ENCODE data around the gene SLC35C1.
"Not testable (repeated sequence)": the region's sequence is repeated elsewhere in the genome, so short reads cannot be mapped to it uniquely, and the experiment has no call there.

Gene SLC35C1

DNA sequence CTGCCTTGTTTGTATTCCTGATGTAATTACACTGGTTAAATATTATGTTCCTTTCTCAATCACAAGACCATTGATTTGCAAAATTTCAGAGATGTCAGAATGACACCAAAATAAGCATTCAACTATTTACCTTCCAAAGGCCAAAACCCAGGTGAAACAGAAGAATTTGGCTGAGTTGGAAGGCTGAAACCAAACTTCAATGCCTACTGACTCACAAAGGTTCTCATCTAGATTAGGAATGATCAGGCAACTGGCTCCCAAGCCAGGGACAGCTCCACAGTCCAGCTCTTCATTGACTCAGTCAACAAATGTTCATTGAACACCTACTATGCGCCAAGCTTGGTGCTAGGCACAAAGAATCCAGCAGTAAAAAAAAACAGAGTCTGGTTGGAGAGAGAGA lies 13.4 kb upstream of the SLC35C1 start:
- DNase-seq = no peak

DNA sequence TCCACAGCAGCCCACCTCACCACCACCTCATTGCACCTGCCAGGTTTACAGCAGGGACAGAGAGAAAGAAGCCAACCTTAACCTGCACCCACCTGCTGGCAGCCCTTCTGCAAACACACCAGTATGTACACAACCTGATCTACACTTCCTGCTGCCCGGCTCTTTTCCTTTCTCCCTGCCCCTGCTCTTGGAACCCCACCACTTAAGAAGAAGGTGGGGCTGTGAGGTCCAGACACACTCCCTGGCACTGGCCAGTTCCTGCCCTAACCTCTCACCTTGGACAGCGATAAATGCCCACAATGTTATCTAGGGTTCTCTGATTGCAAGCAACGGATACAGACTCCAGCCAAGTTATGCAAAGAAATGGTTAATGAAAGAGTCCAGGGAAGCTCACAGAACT lies 10.8 kb upstream of the SLC35C1 start:
- no peak for DNase-seq

DNA sequence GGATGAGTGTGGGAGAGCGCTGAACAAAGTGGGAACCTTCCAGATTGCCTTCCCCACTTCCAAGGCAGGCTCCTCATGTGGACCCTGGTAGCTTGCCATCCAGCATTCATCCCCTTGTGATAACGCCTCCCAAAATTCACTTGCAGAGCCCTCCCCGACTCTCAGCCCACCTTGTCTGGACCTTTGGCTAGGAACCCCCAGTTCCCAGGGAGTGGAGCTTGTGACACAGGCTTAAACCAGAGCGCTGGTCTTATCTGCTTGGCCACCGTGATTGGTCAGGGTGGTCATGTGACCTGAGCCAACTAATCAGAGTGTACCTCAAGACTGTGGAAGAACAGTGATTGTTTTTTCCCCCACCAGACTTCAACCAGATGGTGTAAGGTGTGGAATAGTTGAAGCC lies 9.6 kb upstream of the SLC35C1 start:
- no peak for DNase-seq

DNA sequence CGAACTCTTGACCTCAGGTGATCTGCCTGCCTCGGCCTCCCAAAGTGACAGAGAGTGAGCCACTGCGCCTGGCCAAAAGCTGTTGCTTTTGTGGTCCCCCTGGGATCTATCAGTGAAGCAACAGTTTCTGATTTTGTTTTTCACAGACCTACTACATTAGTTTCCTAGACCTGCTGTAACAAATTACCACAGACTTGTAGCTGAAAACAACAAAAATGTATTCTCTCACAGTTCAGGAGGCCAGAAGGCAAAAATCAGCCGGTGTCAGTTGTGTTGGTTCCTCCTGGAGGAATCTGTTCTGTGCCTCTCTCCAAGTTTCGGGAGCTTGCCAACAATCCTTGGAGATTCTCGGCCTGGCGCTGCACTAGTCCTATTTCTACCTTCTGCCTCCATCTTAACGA lies 8.5 kb upstream of the SLC35C1 start:
- DNase-seq = no peak

DNA sequence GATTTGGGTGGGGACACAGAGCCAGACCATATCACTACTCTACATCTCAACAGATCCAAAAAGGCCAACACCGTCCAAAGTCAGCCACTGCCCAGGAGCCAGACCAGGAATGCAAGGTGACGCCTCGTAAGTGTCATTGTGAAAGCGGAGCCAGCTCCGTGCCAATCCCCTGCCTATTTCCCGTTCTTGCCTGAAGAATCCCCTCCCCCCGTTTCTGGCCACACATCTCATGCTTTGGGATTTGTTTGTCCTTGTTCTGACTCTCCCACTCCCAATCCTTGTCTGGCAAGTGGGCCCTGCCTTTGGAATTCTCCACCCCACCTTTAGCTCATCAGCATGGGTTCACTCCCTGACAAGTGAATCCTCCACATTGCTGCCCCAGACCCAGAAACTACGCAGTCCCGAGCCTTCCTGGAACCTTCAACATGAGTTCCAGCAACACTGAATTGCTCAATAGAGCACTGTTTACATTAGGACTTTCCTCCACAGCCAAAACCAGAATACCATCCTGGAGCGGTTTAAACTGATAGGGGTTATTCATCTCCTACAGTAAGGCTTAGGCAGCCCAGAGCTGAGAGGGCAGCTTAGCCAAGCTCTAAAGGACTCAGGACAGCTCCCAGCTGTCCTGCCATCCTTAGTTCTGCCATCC lies 6.0 kb upstream of the SLC35C1 start:
- peak in 1 of 2 experiments; percentile 34 for DNase-seq

DNA sequence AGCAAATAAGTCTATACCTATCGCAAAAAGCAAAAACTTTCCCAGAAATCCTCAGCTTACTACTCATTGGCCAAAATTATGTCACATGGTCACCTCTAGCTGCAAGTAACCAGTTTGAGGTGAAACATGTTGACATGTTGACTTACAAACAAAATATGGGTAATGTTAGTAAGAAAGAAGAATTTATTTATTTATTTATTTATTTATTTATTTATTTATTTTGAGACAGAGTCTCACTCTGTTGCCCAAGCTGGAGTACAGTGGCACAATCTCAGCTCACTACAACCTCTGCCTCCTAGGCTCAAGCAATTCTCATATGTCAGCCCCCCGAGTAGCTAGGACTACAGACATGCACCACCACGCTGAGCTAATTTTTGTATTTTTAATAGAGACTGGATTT lies 5.4 kb upstream of the SLC35C1 start:
- DNase-seq = no peak

DNA sequence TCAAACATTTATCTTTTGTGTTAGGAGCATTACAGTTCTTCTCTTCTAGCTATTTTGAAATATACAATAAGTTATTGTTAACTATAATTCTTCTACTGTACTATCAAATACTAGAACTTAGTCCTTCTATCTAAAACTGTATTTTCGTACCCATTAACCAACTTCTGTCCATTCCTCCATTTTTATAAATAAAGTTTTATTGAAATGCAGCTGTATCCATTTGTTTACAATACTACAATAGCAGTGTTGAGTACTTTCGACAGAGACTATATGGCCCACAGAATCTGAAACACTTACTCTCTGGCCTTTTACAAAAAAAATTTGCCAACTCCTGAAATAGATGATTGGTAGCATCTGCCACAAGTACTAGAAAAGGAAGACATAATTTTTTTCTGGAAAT lies 4.7 kb upstream of the SLC35C1 start:
- no peak for DNase-seq

DNA sequence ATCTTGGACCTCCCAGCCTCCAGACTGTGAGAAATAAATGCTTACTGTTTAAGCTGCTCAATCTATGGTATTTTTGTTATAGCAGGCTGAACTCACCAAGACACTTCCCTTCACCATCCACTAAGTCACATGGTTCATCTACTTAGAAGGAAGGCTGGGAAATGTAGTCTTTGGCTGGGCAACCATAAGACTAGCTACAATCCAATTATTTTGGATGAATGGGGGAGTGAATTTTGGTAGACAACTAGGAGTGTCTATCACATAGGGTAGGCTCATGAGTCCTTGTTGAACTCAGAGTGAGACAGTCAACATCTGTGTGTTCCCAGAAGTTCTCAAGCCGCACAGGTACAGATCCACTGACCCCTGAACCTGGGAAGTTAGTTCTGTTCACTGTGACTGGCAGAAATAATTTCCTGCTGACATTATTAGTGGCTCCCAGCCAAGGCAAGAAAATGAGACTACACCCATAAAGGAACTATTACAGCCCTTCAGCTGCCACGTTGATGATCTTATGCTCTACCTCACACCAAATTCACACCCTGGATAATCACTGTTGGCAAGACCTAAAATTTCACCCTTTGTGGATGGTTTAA lies 3.1 kb upstream of the SLC35C1 start:
- DNase-seq = no peak

DNA sequence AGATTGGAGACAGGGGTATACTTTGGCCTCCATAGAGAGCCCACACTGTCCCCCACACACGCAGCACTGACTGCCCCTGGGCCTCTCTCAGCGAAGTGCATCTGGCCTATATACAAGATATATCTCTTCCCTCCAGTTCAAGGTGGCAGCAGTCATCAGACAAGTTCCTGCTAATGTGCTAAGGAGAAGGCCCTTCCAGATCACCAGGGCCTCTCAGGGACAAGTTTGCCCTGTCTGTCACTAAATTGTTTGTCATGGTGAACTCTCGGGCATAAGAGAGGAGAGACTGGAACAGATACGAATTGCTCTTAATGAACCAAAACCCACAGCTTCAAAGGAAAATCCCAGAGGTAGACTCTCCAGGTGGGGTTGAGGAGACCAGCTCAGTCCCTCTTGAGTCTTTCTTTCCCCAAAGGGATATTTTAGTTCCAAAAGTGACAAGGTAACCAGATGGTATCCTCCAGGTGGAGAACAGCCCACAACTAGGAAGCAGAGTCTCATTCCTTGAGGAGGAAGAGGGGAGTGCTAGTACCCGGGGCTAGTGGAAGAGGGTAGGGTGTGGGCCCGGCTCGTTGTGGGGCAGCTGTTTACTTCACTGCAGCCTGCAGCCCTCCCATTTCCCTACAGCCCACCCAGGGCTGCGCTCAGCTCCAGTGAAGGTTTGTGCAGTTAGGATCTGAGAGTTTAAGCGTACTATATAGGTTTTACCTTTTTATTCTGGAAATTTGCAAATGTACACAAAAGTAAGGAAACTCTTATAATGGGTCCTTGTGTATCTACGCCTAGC lies 2.2 kb upstream of the SLC35C1 start:
- DNase-seq = no peak

DNA sequence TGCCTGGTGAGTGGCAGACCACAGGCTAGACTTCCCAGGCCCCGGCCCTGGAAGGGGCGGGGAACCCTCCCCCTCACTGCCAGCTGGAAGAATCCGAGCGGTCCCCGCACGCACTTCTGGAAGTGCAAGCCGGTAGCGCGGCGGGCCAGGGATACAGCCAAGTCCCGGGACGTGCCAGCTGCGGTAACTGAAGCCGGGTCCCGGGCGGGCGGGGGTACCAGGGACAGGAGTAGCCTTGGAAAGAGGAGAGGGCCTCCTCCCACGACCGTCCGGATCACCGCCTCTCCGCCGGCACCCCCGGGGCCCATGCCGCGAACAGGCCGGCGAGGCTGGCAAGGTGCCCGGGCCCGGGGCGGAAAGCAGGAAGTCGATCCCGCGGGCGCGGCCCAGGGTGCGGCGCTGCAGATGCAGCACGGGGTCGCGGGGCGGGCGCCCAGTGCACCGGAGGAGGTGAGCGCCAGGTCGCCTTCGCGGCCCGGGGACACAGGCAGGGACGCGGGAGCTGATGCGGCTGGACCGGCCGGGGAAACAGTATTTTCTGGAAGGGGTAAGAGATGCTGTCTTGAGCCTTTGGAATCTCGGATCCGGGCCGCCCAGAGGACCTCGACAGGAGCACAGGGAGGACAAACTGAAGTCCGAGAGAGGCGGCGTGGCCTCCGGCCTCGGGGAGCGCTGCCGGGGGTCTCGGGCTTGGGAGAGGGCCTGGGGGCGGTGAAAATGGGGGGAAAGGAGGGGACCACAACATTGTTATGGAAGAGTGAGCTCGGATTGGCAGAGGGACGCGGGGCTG lies 783 bp upstream of the SLC35C1 start:
- peak in 1 of 2 experiments; percentile 45 for DNase-seq

DNA sequence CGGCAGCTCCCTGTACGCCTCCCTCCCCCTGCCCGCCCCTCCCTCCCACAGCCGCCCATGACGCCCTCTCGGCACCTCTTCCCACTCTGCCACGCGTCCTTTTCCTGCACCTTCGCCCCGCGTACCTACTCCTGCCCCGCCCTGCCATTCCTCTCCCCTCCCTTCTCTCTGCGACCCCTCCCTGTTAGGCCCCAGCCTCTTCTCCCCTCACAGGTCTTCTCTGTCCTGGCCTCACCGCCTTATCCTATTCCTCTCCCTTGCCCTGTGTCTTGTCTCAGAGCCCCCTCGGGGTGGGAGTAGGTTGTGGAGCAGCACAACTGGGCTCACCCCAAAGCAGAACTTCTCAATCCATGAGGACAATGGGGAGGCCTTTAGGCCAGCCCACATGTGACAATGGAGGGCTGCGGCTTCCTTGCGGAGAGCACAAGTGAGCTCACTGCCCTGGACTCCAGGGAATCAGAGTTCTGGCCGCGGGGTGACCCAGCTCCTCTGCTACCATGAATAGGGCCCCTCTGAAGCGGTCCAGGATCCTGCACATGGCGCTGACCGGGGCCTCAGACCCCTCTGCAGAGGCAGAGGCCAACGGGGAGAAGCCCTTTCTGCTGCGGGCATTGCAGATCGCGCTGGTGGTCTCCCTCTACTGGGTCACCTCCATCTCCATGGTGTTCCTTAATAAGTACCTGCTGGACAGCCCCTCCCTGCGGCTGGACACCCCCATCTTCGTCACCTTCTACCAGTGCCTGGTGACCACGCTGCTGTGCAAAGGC lies 539 bp downstream of the SLC35C1 start:
- peak in 1 of 2 experiments; percentile 64 for DNase-seq

DNA sequence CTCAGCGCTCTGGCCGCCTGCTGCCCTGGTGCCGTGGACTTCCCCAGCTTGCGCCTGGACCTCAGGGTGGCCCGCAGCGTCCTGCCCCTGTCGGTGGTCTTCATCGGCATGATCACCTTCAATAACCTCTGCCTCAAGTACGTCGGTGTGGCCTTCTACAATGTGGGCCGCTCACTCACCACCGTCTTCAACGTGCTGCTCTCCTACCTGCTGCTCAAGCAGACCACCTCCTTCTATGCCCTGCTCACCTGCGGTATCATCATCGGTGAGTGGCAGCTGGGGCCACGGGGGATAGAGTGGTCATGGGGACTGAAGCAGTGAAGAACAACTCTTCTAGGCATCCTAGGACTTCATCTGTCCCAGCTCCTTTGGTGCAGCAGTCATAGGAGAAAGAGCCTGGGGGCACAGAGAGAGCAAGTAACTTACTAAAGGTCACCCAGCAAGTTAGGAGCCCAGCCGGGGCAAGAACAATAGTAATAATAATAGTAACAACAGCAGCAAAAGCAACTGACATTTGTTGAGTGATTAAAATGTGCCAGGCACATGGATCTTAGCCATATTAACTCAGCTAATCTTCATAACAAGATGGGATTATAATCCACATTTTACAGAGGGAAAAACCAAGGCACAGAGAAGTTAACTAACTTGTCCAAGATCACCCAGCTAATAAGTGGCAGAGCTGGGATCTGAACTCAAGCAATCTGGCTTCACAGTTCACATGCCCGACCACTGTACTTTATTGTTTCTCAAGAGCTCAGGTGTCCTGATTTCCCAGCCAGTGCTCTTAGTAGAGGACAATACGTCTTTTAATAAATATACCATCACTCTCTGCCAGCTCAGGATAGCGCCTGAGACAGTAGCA lies 1.4 kb downstream of the SLC35C1 start:
- no peak for DNase-seq

DNA sequence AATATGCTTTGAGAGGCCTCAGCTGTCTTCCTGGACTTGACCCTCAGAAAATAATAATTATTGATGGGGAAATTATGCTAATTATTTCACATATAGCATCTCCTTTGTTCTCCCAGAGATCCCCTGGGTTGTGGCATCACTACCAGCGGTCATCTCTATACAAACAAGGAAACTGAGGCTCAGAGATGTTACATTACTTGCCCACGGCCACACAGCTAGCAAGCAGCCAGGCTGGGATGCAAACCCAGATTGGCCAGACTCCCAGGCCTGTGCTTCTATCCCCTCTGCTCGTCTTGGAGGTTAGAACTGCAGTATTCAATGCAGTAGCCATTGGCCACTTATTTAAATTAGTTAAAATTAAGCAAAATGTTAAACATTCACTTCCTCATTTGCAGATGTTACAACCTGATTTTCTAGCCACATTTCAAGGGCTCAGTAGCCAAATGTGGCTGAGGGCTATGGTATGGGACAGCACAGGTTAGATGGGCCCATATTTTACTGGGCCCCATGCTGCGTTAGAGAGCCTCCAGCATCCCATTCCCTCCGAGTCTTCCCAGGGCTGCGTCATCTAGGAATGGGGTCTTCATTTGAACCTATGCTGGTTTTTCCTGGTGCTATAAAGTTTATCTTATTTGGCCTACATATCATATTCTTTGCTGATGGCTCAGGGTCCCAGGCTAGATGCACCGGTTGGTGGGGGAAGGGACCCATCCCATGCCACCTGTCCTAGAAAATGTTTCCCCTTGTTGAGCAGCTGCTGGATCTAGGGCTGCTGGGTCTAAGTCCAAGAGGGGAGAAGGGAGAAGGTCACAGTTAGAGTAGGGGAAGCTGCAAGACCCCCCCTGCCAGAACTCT lies 2.2 kb downstream of the SLC35C1 start:
- no peak for DNase-seq

DNA sequence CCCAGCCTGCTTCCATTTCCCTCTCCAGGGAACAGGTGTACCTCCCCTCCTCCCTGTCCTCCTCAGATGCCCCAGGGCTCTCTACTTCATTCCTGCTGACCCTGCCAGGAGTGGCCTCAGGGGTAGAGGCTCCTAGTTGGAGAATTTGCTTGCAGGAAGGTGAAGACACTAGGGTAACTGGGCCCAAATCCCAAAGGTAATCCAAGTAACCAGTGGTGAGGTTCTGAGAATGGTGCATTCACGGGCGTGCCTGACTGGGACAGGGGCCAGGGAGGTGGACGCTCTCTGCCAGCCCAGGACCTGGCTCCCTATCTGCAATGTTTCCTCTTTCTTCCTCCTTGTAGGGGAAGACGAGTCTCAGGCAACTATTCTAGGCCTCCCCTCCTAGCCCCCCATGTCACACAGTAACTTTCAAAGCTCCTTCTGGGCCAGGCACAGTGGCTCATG lies 2.9 kb downstream of the SLC35C1 start:
- no peak for DNase-seq

DNA sequence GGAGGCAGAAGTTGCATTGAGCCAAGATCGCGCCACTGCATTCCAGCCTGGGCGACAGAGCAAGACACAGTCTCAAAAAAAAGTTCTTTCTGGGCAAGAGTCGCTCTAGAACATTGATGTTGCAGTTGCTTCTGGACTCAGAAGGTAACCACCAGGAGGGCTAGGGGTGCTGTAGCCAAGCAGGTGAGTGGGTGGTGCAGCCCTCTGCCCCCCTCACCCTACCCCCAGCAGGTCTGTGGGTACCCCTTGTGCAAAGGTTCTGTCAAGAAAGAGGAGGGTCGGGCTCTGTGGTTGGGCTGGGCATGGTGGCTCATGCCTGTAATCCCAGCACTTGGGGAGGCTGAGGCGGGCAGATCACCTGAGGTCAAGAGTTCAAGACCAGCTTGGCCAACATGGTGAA lies 3.5 kb downstream of the SLC35C1 start:
- not testable (repeated sequence) for DNase-seq

DNA sequence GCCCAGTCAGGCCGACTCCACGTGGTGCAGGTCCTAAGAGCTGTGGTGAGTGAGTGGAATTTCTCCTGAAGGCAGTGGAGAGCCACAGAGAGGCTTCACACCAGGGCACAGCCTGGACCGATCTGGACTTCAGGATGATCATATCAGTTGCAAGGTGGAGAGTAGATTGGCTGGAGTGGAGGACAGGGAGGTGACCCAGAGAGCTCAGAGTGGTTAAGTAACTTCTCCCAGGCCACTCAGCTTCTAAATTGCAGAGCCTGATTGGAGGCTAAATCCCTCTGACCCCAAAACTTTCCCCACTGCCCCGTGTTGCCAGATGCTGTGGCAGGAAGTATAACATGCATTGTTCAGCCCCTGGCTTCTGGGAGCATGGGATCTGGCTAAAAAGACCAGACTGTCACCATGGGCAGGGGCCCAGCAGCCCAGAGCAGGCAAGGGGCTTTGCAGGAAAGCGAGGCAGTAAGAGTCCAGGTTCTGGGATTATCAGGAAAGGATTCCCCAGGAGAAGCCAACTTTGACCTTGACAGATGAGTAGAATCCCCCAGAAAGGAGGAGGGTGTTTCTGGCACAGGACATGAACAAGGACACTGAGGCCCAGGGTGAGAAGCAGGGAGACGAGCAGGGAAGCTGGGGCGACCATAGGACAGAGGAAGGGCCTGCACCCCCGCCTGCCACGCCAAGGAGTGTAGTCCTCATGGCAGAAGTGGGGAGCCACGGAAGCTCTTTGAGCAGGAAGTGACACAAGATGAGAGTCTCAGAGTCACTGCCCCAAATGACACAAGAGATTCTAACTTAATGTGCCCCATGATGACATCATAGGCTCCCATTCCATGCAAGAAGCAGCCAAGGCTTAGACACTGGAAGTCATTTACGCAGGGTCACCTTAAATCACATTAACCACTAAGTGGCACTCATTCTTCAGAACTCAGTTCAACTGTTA lies 4.8 kb downstream of the SLC35C1 start:
- no peak for DNase-seq

DNA sequence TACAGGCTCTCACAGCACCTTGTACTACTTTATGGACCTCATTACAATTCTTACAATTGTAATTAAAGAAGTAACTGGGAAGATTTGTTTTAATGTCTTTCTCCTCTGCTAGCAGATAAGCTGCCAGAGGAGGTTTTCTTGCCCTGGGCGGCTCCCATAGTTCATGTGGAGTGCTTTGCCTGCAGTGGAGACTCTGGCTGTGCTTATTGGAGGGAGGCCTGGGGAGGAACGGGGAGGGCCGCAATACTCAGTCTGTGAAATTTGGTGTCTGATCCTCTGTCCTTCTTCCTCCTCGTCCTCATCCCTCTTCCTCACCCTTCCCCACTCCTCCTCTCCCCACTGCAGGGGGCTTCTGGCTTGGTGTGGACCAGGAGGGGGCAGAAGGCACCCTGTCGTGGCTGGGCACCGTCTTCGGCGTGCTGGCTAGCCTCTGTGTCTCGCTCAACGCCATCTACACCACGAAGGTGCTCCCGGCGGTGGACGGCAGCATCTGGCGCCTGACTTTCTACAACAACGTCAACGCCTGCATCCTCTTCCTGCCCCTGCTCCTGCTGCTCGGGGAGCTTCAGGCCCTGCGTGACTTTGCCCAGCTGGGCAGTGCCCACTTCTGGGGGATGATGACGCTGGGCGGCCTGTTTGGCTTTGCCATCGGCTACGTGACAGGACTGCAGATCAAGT lies 5.6 kb downstream of the SLC35C1 start:
- DNase-seq = no peak

DNA sequence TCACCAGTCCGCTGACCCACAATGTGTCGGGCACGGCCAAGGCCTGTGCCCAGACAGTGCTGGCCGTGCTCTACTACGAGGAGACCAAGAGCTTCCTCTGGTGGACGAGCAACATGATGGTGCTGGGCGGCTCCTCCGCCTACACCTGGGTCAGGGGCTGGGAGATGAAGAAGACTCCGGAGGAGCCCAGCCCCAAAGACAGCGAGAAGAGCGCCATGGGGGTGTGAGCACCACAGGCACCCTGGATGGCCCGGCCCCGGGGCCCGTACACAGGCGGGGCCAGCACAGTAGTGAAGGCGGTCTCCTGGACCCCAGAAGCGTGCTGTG lies 6.1 kb downstream of the SLC35C1 start:
- DNase-seq = no peak

Data from SW 1271 (cell line).